Endothelial cell of umbilical vein (primary cell): ENCODE data around the gene TYW5. TPM values are rescaled to one million over a fixed set of nuclear protein-coding genes. Genes with fewer than 3 reads are reported as not detected.

Experiments
- BruUV-seq: library from RNA; stranded (reverse); fragments of 400-500 nt; replicated peaks from 2 replicates; lab custom pipeline; 2021; lab: Mats Ljungman, UMichigan
- CTCF ChIA-PET: fragments of 300-600, 350-600 bp; sonication (Branson Sonifier 250); formaldehyde crosslinking; loops from one replicate; lab custom pipeline; 2021; ENCODE audit warnings: antibody characterized with exemption, inconsistent platforms; lab: Charles Lee
- POLR2A ChIA-PET: fragments of 300-600, 350-600 bp; sonication (Branson Sonifier 250); formaldehyde crosslinking; loops from one replicate; lab custom pipeline; 2021; ENCODE audit warnings: antibody characterized with exemption, inconsistent platforms; lab: Charles Lee
- DNase-seq: peaks from one replicate; pipeline ENCODE4 v3.0.0-alpha.2; 2011; ENCODE audit warnings: low read depth, low spot score
- FAIRE-seq: peaks from 2 replicates; lab custom pipeline; 2011; peaks lifted over from hg19 to GRCh38; lab: Jason Lieb, UNC
- H2AFZ ChIP-seq: 2 replicates; pipeline ENCODE4 v1.6.0; 2012; ENCODE audit warnings: low read depth, low read length, control low read depth, inconsistent platforms
- H3K27ac ChIP-seq: 2 replicates; pipeline ENCODE4 v1.5.1; 2011; ENCODE audit warnings: low read depth, mild to moderate bottlenecking, control low read depth, low read length, moderate library complexity; ENCODE audit not compliant: insufficient read depth
- H3K27me3 ChIP-seq, 2 experiments: 2 replicates each; pipeline versions ENCODE4 v1.6.0 to v1.6.1; 2011; ENCODE audit warnings: low read length in 2 of 2, mixed read lengths in 1 of 2; ENCODE audit not compliant: control insufficient read depth in 2 of 2, insufficient read depth in 2 of 2
- H3K36me3 ChIP-seq, 2 experiments: 2 replicates in 1 of 2; 3 replicates in 1 of 2; pipeline ENCODE4 v1.5.1; 2011; ENCODE audit warnings: low read length in 2 of 2, mild to moderate bottlenecking in 1 of 2, moderate library complexity in 1 of 2; ENCODE audit not compliant: control insufficient read depth in 2 of 2, insufficient read depth in 2 of 2; ENCODE audit errors: extremely low read depth in 1 of 2
- H3K4me1 ChIP-seq: 3 replicates; pipeline ENCODE4 v1.5.1; 2011; ENCODE audit warnings: mild to moderate bottlenecking, low read length; ENCODE audit not compliant: control insufficient read depth, insufficient read depth; ENCODE audit errors: extremely low read depth
- H3K4me2 ChIP-seq: 2 replicates; pipeline ENCODE4 v1.6.1; 2011; ENCODE audit warnings: low read length, control low read depth, mixed read lengths; ENCODE audit not compliant: insufficient read depth
- H3K4me3 ChIP-seq, 3 experiments: fragments of 200-600 bp in 1 of 3; sonication (generic), shearing (Covaris generic) in 1 of 3; replicated peaks in 1 of 3; 2 replicates each; pipeline ENCODE4 v1.5.1; 2011 to 2016; ENCODE audit warnings: control low read depth in 3 of 3, low read length in 3 of 3, mild to moderate bottlenecking in 2 of 3, inconsistent platforms in 1 of 3, low read depth in 1 of 3, moderate library complexity in 1 of 3; ENCODE audit not compliant: insufficient read depth in 1 of 3
- H3K79me2 ChIP-seq: 2 replicates; pipeline ENCODE4 v1.6.0; 2012; ENCODE audit warnings: low read length, inconsistent platforms; ENCODE audit not compliant: control insufficient read depth, insufficient read depth
- H3K9ac ChIP-seq: replicated peaks from 2 replicates; pipeline ENCODE3; 2011; ENCODE audit warnings: low read length, control low read depth; ENCODE audit not compliant: insufficient read depth; ENCODE audit errors: extremely low read depth
- H3K9me1 ChIP-seq: replicated peaks from 3 replicates; pipeline ENCODE4 v1.6.0; 2011; ENCODE audit warnings: mild to moderate bottlenecking, low read length; ENCODE audit not compliant: control insufficient read depth, insufficient read depth; ENCODE audit errors: extremely low read depth
- H3K9me3 ChIP-seq: replicated peaks from 2 replicates; pipeline ENCODE4 v1.5.1; 2012; ENCODE audit warnings: low read length, inconsistent platforms; ENCODE audit not compliant: control insufficient read depth, insufficient read depth
- H4K20me1 ChIP-seq: replicated peaks from 2 replicates; pipeline ENCODE3; 2011; ENCODE audit warnings: mild to moderate bottlenecking, low read length; ENCODE audit not compliant: control insufficient read depth, insufficient read depth; ENCODE audit errors: extremely low read depth
- EZH2 ChIP-seq: IDR thresholded peaks from 2 replicates; pipeline ENCODE4 v1.6.1; 2012; ENCODE audit warnings: borderline replicate concordance, low read depth, mild to moderate bottlenecking, moderate library complexity, low read length, inconsistent platforms; ENCODE audit not compliant: severe bottlenecking
- FOS ChIP-seq: IDR thresholded peaks from 2 replicates; pipeline ENCODE4 v1.6.1; 2011; ENCODE audit warnings: mild to moderate bottlenecking, low read length, moderate library complexity, borderline replicate concordance; ENCODE audit not compliant: insufficient read depth
- GATA2 ChIP-seq: IDR thresholded peaks from 2 replicates; pipeline ENCODE4 v1.7.0; 2011; ENCODE audit warnings: low read depth, mild to moderate bottlenecking, moderate library complexity, mixed read lengths, low read length; ENCODE audit not compliant: insufficient read length, insufficient read depth
- JUN ChIP-seq: IDR thresholded peaks from 2 replicates; pipeline ENCODE4 v1.6.1; 2011; ENCODE audit warnings: borderline replicate concordance, low read depth; ENCODE audit not compliant: insufficient read length, insufficient read depth
- MYC ChIP-seq: IDR thresholded peaks from one replicate; pipeline ENCODE4 v1.6.1; 2011; ENCODE audit warnings: mild to moderate bottlenecking, low read depth, low read length
- POLR2A ChIP-seq: IDR thresholded peaks from 2 replicates; pipeline ENCODE4 v1.6.1; 2012; ENCODE audit warnings: low read depth, mild to moderate bottlenecking, control low read depth, low read length
- POLR2AphosphoS5 ChIP-seq: IDR thresholded peaks from 2 replicates; pipeline ENCODE4 v1.6.1; 2012; ENCODE audit warnings: low read depth, mild to moderate bottlenecking, control low read depth, low read length, moderate library complexity; ENCODE audit not compliant: insufficient read depth
- dilution Hi-C: fragments of 300-500 bp; cut with MboI; formaldehyde crosslinking; loops from one replicate; pipeline ENCODE4 v1.15.0; 2019; ENCODE audit warnings: low sequenced_read_pairs; ENCODE audit not compliant: extremely low pct_ligation_motif_present
- intact Hi-C: fragments of 100-400 bp; cut with micrococcal nuclease; formaldehyde crosslinking; loops from one replicate; pipeline ENCODE4 v1.10.0; 2022
- polyA plus RNA-seq, 4 experiments: library from polyadenylated mRNA; depleted of rRNA in 3 of 4; stranded (reverse) in 3 of 4; unstranded in 1 of 4; fragments of >200 nt; gene quantifications; 2 replicates each; pipeline versions ENCODE4 v1.2.1 to v1.2.3, GENCODE V29; 2011 to 2012; ENCODE audit warnings: missing spikeins in 1 of 4
- total RNA-seq: library from RNA; stranded (reverse); gene quantifications from 2 replicates; pipeline ENCODE4 v1.2.3, GENCODE V29; 2021
- TF ChIP-seq, protein P1 (sequence below), 2 donors: IDR thresholded peaks; 1 replicate in 1 of 2; 2 replicates in 1 of 2; pipeline ENCODE4 v1.5.1; 2011; ENCODE audit warnings: low read length in 2 of 2, mild to moderate bottlenecking in 2 of 2, moderate library complexity in 2 of 2, control low read depth in 1 of 2, inconsistent platforms in 1 of 2, low read depth in 1 of 2; ENCODE audit not compliant: insufficient read depth in 1 of 2; ENCODE audit errors: extremely low read depth in 1 of 2
- TF ChIP-seq, protein P2 (sequence below): IDR thresholded peaks from 2 replicates; pipeline ENCODE4 v1.6.1; 2011; ENCODE audit not compliant: insufficient read depth, insufficient read length

Gene TYW5
- total and polyA plus RNA-seq, 2 donors (not counting 3 experiments of a cell fraction or from before 2014, with no cell fraction given), result 2.6 to 8.9 TPM

DNA sequence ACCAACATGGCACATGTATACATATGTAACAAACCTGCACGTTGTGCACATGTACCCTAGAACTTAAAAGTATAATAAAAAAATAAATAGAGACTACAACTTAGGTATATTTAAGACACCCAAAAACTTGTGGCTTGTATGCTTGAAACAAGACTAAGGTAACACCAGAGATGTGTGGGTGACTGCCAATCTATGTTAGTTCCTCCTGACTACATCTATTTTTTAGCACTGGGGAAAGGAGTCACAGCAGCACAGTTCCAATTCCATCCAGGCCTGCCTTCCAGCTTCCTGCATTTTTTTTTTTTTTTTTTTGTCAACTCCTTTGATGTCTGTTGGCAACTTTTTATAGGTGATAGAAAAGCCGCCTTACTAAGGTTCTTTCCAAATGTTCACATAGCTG lies 26.0 kb downstream of the TYW5 start:
- H3K4me2 ChIP-seq, result no peak overlapping the region
- H3K9me1 ChIP-seq, result no peaks in the 10 kb centered on the region
- ChIA-PET POLR2A (no interaction called here), CTCF (interaction anchor here (0.6 kb wide), 1 partner anchor 23 kb away, joined by 4 read pairs; no protein-coding TSS in a partner anchor)
- H4K20me1 ChIP-seq, result peaks cover 2% of the 10 kb centered on the region
- H3K4me1 ChIP-seq, result peaks cover 4% of the 10 kb centered on the region
- BruUV-seq, result no TSS peak
- H3K79me2 ChIP-seq, result peaks cover 17% of the 10 kb centered on the region
- dilution Hi-C loops (no loop called here), intact Hi-C loops (no loop called here)
- FAIRE-seq (no peak), DNase-seq (no peak)
- H3K4me3 ChIP-seq, result no peak overlapping the region
- no peak overlapping the region for H2AFZ ChIP-seq
- no peaks in the 10 kb centered on the region for H3K27me3 ChIP-seq
- no peak overlapping the region for H3K9ac ChIP-seq
- H3K27ac ChIP-seq, result no peak overlapping the region
- peaks cover 6 to 15% of the 10 kb centered on the region in 2 experiments for H3K36me3 ChIP-seq
- H3K9me3 ChIP-seq, result no peaks in the 10 kb centered on the region
- TF ChIP-seq, protein P1, sequence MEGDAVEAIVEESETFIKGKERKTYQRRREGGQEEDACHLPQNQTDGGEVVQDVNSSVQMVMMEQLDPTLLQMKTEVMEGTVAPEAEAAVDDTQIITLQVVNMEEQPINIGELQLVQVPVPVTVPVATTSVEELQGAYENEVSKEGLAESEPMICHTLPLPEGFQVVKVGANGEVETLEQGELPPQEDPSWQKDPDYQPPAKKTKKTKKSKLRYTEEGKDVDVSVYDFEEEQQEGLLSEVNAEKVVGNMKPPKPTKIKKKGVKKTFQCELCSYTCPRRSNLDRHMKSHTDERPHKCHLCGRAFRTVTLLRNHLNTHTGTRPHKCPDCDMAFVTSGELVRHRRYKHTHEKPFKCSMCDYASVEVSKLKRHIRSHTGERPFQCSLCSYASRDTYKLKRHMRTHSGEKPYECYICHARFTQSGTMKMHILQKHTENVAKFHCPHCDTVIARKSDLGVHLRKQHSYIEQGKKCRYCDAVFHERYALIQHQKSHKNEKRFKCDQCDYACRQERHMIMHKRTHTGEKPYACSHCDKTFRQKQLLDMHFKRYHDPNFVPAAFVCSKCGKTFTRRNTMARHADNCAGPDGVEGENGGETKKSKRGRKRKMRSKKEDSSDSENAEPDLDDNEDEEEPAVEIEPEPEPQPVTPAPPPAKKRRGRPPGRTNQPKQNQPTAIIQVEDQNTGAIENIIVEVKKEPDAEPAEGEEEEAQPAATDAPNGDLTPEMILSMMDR (IDR thresholded peaks at IDR 0.05; ENCODE audit: extremely low read depth in 1 of 2, insufficient read depth in 1 of 2, low read depth in 1 of 2, low read length in 2 of 2), result no peak
- TF ChIP-seq POLR2A (no peak), EZH2 (no peak), GATA2 (no peak), MYC (no peak), FOS (no peak), POLR2AphosphoS5 (no peak), JUN (no peak)
- TF ChIP-seq, protein P2, sequence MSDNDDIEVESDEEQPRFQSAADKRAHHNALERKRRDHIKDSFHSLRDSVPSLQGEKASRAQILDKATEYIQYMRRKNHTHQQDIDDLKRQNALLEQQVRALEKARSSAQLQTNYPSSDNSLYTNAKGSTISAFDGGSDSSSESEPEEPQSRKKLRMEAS, result no peak
